CD14-positive monocyte (primary cell): ENCODE data around the gene CUEDC1. TPM values are rescaled to one million over a fixed set of nuclear protein-coding genes. Genes with fewer than 3 reads are reported as not detected.

ENCODE experiments used
- DNase-seq, 3 donors: peaks; one replicate each; pipeline ENCODE4 v3.0.0-alpha.2; 2011 to 2022
- H2AFZ ChIP-seq: 2 replicates; pipeline ENCODE4 v1.6.0; 2012; ENCODE audit warnings: mild to moderate bottlenecking, low read depth, low read length, inconsistent platforms; ENCODE audit not compliant: insufficient read depth, poor library complexity, severe bottlenecking
- H3K27ac ChIP-seq, 2 donors: 1 replicate in 1 of 2; 2 replicates in 1 of 2; pipeline ENCODE4 v1.5.1; 2012 to 2013; ENCODE audit warnings: low read length in 2 of 2, control low read depth in 1 of 2, inconsistent platforms in 1 of 2, low read depth in 1 of 2, mild to moderate bottlenecking in 1 of 2
- H3K27me3 ChIP-seq, 2 donors: one replicate each; pipeline versions ENCODE4 v1.6.0 to v1.6.1; 2011 to 2013; ENCODE audit warnings: low read length in 2 of 2; ENCODE audit not compliant: control insufficient read depth in 2 of 2, insufficient read depth in 2 of 2
- H3K36me3 ChIP-seq, 2 donors: replicated peaks in 1 of 2; 1 replicate in 1 of 2; 2 replicates in 1 of 2; pipeline versions ENCODE4 v1.5.1 to v1.6.1; 2012 to 2013; ENCODE audit warnings: low read length in 2 of 2, control low read depth in 1 of 2, inconsistent platforms in 1 of 2, mild to moderate bottlenecking in 1 of 2; ENCODE audit not compliant: insufficient read depth in 2 of 2, control insufficient read depth in 1 of 2
- H3K4me1 ChIP-seq, 2 donors: 1 replicate in 1 of 2; 2 replicates in 1 of 2; pipeline versions ENCODE4 v1.5.1 to v1.6.1; 2012 to 2013; ENCODE audit warnings: low read length in 2 of 2, control low read depth in 1 of 2, inconsistent platforms in 1 of 2, mild to moderate bottlenecking in 1 of 2, moderate library complexity in 1 of 2; ENCODE audit not compliant: insufficient read depth in 2 of 2, control insufficient read depth in 1 of 2
- H3K4me2 ChIP-seq: replicated peaks from 2 replicates; pipeline ENCODE3; 2012; ENCODE audit warnings: low read length, moderate library complexity, mild to moderate bottlenecking; ENCODE audit not compliant: poor library complexity, severe bottlenecking; ENCODE audit errors: extremely low read depth
- H3K4me3 ChIP-seq, 3 experiments: fragments of 200-600 bp in 1 of 3; sonication (generic) in 1 of 3; replicated peaks in 1 of 3; 1 replicate in 2 of 3; 2 replicates in 1 of 3; pipeline ENCODE4 v1.5.1; 2011 to 2013; ENCODE audit warnings: low read length in 3 of 3, mild to moderate bottlenecking in 3 of 3, control low read depth in 2 of 3, low read depth in 2 of 3, inconsistent platforms in 1 of 3, moderate library complexity in 1 of 3
- H3K79me2 ChIP-seq: 2 replicates; pipeline ENCODE4 v1.6.0; 2012; ENCODE audit warnings: mild to moderate bottlenecking, control low read depth, inconsistent platforms, low read length, moderate library complexity; ENCODE audit not compliant: insufficient read depth
- H3K9ac ChIP-seq: 2 replicates; pipeline ENCODE4 v1.6.0; 2017; ENCODE audit warnings: low read length, mild to moderate bottlenecking; ENCODE audit not compliant: insufficient read depth, poor library complexity, severe bottlenecking
- H3K9me3 ChIP-seq, 2 donors: replicated peaks in 1 of 2; 1 replicate in 1 of 2; 2 replicates in 1 of 2; pipeline versions ENCODE4 v1.5.1 to v1.6.1; 2012 to 2013; ENCODE audit warnings: low read length in 2 of 2, control low read depth in 1 of 2; ENCODE audit not compliant: control insufficient read depth in 1 of 2, insufficient read depth in 1 of 2
- H4K20me1 ChIP-seq: 2 replicates; pipeline ENCODE4 v1.6.0; 2012; ENCODE audit warnings: mild to moderate bottlenecking, low read length, control low read depth, moderate library complexity; ENCODE audit not compliant: insufficient read depth
- H3K27ac Mint-ChIP-seq, 7 donors: one replicate each; pipeline ENCODE4 v1.8.0; 2020; ENCODE audit warnings: mild to moderate bottlenecking in 7 of 7, mixed read lengths in 7 of 7, moderate library complexity in 6 of 7, inconsistent platforms in 2 of 7
- H3K27me3 Mint-ChIP-seq, 3 donors: one replicate each; pipeline ENCODE4 v1.8.0; 2021 to 2022; ENCODE audit warnings: low read depth in 3 of 3, mild to moderate bottlenecking in 3 of 3, mixed read lengths in 3 of 3, moderate library complexity in 3 of 3, inconsistent platforms in 1 of 3
- H3K36me3 Mint-ChIP-seq, 2 donors: one replicate each; pipeline ENCODE4 v1.8.0; 2020; ENCODE audit warnings: mixed read lengths in 2 of 2, inconsistent platforms in 1 of 2, mild to moderate bottlenecking in 1 of 2
- H3K4me1 Mint-ChIP-seq: one replicate; pipeline ENCODE4 v1.8.0; 2020; ENCODE audit warnings: mild to moderate bottlenecking, mixed read lengths
- H3K4me3 Mint-ChIP-seq, 2 donors: one replicate each; pipeline ENCODE4 v1.8.0; 2020; ENCODE audit warnings: mild to moderate bottlenecking in 2 of 2, mixed read lengths in 2 of 2, moderate library complexity in 1 of 2
- H3K9me3 Mint-ChIP-seq, 7 donors: one replicate each; pipeline ENCODE4 v1.8.0; 2020 to 2022; ENCODE audit warnings: mixed read lengths in 7 of 7, mild to moderate bottlenecking in 6 of 7, moderate library complexity in 6 of 7, inconsistent platforms in 2 of 7
- WGBS: methylation state at CpG from one replicate; pipeline ENCODE4 v1.1.5; 2013; ENCODE audit warnings: missing lambda C conversion rate; ENCODE audit not compliant: insufficient coverage; 5-methylcytosine and 5-hydroxymethylcytosine counted together
- intact Hi-C, 2 donors: fragments of 100-400 bp; cut with micrococcal nuclease; formaldehyde crosslinking; loops; one replicate each; pipeline versions ENCODE4 v1.15.0 to v1.15.1; 2023
- polyA plus RNA-seq, 3 donors: library from polyadenylated mRNA; depleted of rRNA in 1 of 3; unstranded in 2 of 3; stranded (reverse) in 1 of 3; fragments of 300-500 nt in 2 of 3; fragments of >200 nt in 1 of 3; fragmentation: Illumina TruSeq in 2 of 3; gene quantifications; 1 replicate in 2 of 3; 2 replicates in 1 of 3; pipeline ENCODE4 v1.2.3, GENCODE V29; 2012 to 2021
- TF ChIP-seq, protein P1 (sequence below): fragments of 200-600 bp; IDR thresholded peaks from one replicate; pipeline ENCODE4 v1.8.0; 2022; ENCODE audit warnings: antibody characterized with exemption, mild to moderate bottlenecking

Gene CUEDC1
- polyA plus RNA-seq, 3 donors, result 4.2 to 31.0 (median 4.3) TPM

DNA sequence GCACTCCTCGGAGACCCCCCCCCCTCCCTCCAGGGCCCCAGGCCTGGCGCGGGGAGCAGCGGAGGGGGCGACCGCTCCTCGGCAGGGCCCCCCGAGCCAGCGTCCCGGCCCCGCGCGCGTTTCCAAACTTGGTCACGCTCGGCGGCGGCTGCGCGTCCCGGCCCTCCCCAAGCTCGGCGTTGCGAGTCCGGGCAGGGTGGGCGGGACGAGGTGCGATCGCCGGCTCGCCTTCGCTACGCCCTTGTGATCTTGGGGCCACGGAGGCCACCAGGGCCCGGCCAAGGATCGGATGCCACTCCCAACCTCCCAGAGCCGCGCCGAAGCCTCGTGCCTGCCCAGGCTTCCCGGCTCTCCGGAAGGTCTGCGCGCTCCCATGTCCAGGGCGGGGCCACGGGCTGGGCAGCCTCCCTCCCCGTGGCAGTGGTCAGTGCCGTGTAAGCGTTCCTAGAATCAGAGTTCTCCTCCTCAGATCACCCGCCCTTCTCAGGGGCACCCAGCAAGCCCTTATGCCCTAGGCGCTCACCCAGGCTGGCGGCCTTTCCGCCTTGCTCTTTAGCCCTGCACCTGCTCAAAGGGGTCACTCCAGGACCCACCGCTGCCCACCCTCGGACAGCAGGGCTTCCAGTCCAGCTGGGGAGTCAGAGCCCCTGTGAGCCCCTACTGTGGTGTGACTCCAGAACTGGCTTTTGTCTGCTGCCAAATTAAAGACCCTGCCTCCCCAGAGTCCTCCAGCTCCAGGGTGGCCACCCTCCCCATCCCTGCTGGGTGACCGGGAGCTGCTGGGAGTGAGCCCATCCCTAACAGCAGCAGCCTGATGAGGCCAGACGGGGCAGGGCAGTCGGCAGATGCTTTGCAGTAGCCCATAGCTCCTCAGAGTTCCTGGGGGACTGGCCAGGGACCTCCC lies 93.2 kb downstream of the CUEDC1 start:
- TF ChIP-seq, protein P1, sequence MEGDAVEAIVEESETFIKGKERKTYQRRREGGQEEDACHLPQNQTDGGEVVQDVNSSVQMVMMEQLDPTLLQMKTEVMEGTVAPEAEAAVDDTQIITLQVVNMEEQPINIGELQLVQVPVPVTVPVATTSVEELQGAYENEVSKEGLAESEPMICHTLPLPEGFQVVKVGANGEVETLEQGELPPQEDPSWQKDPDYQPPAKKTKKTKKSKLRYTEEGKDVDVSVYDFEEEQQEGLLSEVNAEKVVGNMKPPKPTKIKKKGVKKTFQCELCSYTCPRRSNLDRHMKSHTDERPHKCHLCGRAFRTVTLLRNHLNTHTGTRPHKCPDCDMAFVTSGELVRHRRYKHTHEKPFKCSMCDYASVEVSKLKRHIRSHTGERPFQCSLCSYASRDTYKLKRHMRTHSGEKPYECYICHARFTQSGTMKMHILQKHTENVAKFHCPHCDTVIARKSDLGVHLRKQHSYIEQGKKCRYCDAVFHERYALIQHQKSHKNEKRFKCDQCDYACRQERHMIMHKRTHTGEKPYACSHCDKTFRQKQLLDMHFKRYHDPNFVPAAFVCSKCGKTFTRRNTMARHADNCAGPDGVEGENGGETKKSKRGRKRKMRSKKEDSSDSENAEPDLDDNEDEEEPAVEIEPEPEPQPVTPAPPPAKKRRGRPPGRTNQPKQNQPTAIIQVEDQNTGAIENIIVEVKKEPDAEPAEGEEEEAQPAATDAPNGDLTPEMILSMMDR, result no peak
- 27% methylated on average over 53 of the region's 58 CpGs for WGBS
- intact Hi-C loops, result loop anchor here in 1 of 2 donors (10.0 kb wide), 1 partner anchor 253 kb away; no protein-coding TSS in a partner anchor
- Mint-ChIP-seq H3K27ac (no peak overlapping the region), H3K27me3 (peaks cover 11 to 15% (median 14%) of the 10 kb centered on the region in 3 donors), H3K4me1 (peaks cover 23% of the 10 kb centered on the region), H3K4me3 (peak overlapping the region; percentile 81 to 83), H3K9me3 (peaks cover 0 to 2% (median 0%) of the 10 kb centered on the region in 7 donors), H3K36me3 (peaks cover 27 to 37% of the 10 kb centered on the region in 2 donors)
- peak overlapping the region; percentile 37 to 74 (median 44) for H3K4me3 ChIP-seq
- H3K9me3 ChIP-seq, result no peaks in the 10 kb centered on the region
- peak overlapping the region; percentile 98 for H3K4me2 ChIP-seq
- H2AFZ ChIP-seq, result peak overlapping the region; percentile 73
- DNase-seq, result no peak
- H3K36me3 ChIP-seq, result no peaks in the 10 kb centered on the region
- H3K79me2 ChIP-seq, result no peaks in the 10 kb centered on the region
- peak overlapping the region in 1 of 2 donors; percentile 68 for H3K27ac ChIP-seq
- H3K27me3 ChIP-seq, result peaks cover 0 to 10% of the 10 kb centered on the region in 2 donors
- H3K9ac ChIP-seq, result peak overlapping the region; percentile 41
- no peaks in the 10 kb centered on the region for H4K20me1 ChIP-seq
- H3K4me1 ChIP-seq, result peaks cover 26 to 28% of the 10 kb centered on the region in 2 donors

GRCh38 chr17:57861000-57861789 lies 94.0 kb downstream of the CUEDC1 start:
- Mint-ChIP-seq H3K36me3 (peaks cover 26 to 34% of the 10 kb centered on the region in 2 donors), H3K27me3 (peaks cover 11 to 17% (median 14%) of the 10 kb centered on the region in 3 donors), H3K9me3 (peaks cover 0 to 2% (median 0%) of the 10 kb centered on the region in 7 donors), H3K4me1 (peaks cover 22% of the 10 kb centered on the region), H3K27ac (peak overlapping the region in 6 of 7 donors; percentile 76 to 85 (median 80)), H3K4me3 (peak overlapping the region; percentile 81 to 96)
- DNase-seq, result peak; percentile 79 to 86 (median 85)
- peak overlapping the region; percentile 41 for H3K9ac ChIP-seq
- H4K20me1 ChIP-seq, result no peaks in the 10 kb centered on the region
- peak overlapping the region; percentile 48 to 68 for H3K27ac ChIP-seq
- WGBS, result 1% methylated on average over 25 of the region's 34 CpGs
- peak overlapping the region; percentile 73 for H2AFZ ChIP-seq
- no peaks in the 10 kb centered on the region for H3K36me3 ChIP-seq
- peak overlapping the region; percentile 98 for H3K4me2 ChIP-seq
- peak overlapping the region; percentile 37 to 74 (median 44) for H3K4me3 ChIP-seq
- H3K27me3 ChIP-seq, result peaks cover 0 to 10% of the 10 kb centered on the region in 2 donors
- no peaks in the 10 kb centered on the region for H3K79me2 ChIP-seq
- TF ChIP-seq, protein P1, result no peak
- H3K9me3 ChIP-seq, result no peaks in the 10 kb centered on the region
- peaks cover 22 to 25% of the 10 kb centered on the region in 2 donors for H3K4me1 ChIP-seq
- intact Hi-C loops, result loop anchor here in 1 of 2 donors (10.0 kb wide), 1 partner anchor 254 kb away; no protein-coding TSS in a partner anchor
